Measurements from ENCODE around the gene SERINC3.
A peak's percentile ranks its signal among the peaks of the same experiment; 100 is the strongest.

The SERINC3 gene

DNA sequence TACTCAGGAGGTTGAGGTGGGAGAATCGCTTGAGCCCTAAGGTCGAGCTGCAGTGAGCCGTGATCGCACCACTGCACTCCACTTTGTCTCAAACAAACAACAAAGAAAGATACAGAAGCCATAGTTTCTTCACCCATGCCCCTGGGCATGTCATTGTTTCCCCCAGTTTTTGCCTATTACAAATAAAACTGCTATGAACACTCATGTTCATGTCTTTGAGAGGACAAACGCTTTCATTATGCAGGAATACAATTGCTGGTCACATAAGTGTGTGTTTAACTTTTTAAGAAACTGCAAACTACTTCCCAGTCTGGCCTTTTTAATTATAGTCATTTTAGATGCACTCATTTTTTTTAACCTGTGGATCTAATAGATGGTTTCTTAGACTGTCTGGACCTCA, 58.4 kb downstream of the SERINC3 start:
- no peak for DNase-seq (ENCODE audit: low spot score)

DNA sequence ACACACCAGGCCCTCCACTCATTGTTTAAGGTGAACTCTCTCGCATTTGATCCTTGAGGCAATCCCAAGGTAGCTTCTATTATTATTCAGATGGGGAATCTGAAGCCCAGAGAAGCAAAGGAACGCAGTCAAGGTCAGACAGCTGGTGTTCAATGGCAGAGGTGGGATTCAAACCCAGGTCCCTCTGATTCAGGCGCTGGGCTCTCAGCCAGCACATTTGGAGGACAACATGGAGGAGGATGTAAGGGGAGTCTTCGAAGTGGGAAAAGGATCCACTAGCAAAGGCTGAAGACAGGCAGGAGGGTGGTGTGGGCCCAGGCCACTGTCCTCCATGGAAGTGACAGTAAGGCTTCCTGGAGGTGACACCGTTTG, 60.1 kb downstream of the SERINC3 start:
- DNase-seq (ENCODE audit: low spot score) = no peak

DNA sequence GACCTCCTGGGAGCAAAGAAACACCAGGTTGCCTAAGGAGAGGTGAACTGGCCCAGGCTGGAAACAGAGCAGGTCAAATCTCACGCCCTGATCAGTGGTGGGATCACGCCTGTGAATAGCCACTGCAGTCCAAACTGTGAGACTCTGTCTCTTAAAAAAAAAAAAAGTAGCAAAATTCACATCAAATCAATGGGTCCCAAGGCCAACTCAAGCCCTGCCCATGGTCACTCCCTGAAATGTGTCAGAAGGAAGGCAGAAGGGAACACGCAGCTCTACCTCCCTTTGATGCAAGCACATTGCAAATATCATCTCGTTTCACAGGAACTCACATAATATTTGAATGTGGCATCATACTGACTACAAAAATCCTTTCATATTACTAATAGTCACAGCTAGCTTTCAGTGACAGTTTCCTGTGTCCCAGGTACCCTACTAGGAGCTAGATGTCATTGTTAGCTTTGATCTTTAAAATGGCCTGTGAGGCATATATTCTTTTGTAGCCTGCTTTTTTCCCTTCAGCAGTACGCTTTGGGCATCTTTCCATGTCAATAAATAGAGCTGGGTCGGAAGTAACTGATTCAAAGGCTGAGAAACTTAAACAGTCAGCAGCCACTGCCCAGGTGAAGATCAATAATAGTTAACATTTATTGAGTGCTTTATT, 60.6 kb downstream of the SERINC3 start:
- DNase-seq (ENCODE audit: low spot score) = no peak

DNA sequence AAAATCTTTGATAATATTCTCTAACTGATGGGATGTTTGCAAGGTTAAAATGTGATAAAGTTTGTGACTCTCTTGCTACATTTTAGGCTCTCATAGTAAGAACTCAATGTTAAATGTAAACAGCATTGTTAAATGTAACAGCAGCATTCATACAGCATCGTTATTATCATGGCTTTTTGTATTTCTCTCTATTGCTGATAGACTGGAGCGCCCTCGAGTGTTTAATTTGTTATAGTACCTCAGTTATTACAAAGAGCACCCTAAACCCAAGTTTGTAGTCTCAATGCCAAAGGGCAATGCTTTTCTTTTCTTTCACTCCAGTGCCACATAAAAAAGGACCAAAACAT, 61.1 kb downstream of the SERINC3 start:
- peak; percentile 16 for DNase-seq (ENCODE audit: low spot score)

DNA sequence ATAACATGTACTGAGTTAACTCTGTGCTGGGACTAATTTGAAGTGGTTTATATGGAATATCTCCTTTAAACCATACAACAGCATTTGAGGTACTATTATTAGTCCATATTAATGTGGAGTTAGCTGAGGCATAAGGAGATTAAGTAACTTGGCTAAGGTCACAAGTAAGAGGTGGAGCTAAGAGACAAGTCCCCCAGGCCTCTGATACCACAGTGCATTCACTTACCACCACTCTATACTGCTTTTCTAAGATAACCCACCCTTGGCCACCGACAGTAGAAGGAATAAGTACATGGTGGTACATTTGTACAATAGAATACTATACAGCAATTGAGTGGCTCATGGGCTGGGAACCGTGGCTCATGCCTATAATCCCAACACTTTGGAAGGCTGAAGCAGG, 62.6 kb downstream of the SERINC3 start:
- DNase-seq (ENCODE audit: low spot score) = no peak

DNA sequence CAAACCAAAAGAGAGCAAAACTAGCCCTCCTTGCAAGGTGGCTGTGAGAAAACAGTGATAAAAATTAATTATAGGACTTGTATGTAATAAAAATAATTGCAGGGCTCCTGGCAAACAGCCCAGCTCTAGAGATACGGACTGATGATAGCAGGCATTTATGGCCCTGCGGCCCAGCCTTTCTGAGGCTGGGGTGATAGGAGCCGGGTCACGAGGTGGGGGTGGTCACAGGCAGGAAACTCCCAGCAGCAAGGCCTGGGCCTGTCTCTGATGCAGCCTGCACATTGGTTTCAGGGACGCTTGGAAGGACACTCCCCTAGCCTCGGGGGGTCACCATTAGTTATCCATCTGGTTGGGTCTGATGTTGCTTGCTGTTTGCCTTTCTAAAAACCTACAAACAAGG, 64.9 kb downstream of the SERINC3 start:
- DNase-seq (ENCODE audit: low spot score) = no peak

DNA sequence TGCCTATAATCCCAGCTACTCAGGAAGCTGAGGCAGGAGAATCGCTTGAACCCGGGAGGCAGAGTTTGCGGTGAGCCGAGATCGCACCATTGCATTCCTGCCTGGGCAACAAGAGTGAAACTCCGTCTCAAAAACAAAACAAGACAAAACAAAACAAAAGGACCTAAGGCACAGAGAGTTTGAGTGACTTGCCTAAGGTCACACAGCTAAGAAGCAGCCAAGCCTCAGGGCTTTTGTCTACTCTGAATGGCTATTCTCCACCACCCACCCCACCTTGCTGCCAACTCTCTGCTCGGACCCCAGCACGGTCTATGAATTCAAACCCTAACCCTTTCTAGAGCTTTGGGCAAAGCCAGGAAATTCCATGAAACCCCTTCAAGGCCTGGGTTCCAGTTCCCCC, 65.3 kb downstream of the SERINC3 start:
- DNase-seq (ENCODE audit: low spot score) = no peak

DNA sequence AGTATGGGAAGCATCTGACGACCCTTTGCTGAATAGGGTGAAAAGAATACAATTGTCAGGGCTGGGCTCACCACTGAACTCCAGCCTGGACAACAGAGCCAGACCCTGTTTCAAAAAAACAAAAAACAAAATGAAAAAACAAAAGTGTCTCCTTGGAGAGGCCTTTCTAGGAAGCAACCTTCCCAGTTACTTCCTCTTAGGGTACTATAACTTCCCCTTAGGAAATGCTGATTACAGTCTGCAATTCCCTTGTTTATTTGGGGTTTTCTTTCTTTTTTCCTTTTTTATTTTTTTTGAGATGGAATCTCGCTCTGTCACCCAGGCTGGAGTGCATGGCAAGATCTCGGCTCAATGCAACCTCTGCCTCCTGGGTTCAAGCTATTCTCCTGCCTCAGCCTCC, 66.7 kb downstream of the SERINC3 start:
- no peak for DNase-seq (ENCODE audit: low spot score)

DNA sequence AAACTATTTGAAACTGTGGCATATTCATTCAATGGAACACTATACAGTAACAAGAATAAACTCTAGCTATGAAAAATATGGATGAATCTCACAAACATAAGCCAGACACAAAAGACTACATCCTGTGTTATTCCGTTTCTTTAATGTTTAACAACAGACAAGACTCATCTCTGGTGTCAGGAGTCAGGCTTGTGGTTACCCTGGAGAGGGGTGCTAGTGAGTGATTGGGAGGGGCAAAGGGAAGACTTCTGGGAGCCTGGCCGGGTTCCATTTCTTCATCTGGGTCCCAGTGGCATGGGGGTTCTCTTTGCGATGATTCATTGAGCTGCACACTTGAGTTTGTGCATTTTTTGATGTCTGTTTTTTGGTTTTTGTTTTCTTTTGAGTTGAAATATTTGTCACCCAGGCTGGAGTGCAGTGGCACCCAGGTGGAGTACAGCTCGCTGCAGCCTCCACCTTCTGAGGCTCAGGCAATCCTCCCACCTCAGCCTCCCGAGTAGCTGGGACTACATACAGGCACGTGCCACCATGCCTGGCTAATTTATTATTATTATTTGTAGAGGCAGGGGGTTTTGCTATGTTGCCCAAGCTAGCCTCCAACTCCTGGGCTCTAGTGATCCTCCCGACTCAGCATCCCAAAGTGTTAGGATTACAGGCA, 67.4 kb downstream of the SERINC3 start:
- DNase-seq (ENCODE audit: low spot score) = no peak

DNA sequence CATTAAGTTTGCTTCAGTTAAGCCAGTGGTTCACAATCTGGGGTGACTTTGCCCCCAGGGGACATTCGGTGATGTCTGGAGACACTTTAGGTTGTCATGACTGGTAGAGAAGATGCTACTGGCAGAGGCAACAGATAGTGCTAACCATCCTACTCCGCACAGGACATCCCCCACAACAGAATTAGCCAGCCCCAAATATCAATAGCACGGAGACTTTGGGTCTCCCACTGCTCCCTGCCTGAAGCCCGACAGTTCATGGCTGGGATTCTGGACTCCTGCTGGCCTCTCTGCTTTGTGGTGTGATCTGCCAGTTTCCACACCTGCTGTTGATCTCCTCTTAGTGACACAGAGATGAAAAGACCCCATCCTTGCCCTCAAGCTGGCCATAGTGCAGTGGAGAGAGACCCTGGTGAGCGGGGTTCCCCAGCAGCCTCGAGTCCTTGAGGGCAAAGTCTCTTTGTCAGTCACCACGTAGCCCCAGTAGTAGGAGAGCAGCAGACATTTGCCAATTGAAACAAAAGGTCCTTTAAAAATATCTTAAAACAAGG, 70.9 kb downstream of the SERINC3 start:
- no peak for DNase-seq (ENCODE audit: low spot score)

DNA sequence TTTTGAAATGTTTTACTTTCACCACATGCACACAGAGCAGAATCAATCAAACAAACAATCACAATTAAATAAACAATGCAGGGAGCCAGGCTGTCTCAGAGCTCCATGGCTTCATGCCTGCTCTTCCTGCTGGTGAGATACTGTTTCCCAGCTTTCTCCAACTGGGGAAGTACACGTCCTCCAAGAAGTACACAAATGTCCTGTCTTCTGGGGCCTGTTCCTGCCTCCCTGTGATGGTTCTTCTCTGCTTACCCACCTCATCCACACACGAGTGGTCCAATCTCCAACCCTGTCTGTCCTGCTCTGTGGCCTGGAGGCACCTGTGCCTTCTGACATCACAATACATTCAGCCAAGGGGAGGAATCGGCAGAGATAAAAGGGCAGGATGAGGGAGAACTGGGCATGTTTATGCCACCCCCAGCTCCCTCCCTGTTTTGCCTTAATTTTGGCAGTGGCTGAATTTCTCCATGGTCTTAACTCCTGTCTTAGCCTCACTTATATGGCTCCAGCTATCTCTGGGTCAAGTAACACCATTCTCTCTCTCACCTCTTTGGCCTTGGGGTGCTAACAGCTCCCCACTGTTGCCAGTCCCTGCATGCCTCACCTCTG, 71.5 kb downstream of the SERINC3 start:
- no peak for DNase-seq (ENCODE audit: low spot score)

DNA sequence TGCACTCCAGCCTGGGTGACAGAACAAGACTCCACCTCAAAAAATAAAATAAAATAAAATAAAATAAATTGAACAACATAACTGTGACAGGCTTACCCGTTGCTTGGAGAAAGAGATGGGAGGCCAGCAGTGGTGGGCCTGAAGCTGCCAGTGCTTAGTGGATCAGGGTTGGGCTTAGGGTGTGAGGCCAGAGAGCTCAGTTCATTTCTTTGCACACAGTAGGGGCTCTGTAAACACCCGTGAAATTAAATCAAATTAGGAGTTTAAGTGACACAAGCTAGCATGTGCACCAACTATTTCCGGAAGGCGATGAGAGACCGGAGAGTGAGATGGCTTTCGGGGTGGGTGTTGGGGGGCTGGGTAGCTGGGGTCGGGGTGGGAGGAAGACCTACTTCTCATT, 72.0 kb downstream of the SERINC3 start:
- no peak for DNase-seq (ENCODE audit: low spot score)

DNA sequence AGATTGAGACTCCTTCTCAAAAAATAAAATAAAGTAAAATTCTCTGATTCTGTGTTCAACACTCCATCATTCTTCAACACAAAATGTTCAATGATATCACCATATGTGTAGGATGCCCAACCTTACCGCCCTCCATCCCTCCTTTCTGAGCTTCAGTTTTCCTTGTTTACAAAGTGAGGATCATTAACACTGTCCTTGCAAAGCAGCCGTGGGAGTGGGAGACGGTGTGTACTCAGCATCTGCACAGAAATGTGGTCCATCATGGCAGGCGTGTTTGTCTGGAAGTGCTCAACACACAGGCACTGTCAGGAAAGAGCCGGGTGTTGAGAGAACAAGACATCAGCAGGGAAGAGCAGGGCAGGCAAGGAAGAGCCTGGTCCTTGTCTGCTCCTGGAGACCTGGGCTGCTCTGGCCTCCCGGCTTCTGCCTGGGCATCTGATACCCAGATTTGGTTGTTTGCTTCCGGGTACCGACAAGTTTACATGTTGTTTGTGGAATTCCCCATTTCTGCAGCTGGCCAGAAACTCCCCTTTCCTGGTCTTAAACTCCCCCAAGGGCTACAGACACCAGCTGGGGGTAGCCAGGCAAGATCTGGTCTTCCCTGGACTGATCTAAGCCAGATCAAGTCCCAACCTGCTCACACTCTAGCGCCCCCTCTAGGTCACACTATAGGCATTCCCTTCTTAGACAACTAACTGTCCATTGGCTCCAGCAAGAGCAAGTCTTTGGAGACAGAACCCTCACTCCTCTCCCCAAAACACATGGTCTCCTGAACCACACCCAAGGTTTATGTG, 72.9 kb downstream of the SERINC3 start:
- no peak for DNase-seq (ENCODE audit: low spot score)

DNA sequence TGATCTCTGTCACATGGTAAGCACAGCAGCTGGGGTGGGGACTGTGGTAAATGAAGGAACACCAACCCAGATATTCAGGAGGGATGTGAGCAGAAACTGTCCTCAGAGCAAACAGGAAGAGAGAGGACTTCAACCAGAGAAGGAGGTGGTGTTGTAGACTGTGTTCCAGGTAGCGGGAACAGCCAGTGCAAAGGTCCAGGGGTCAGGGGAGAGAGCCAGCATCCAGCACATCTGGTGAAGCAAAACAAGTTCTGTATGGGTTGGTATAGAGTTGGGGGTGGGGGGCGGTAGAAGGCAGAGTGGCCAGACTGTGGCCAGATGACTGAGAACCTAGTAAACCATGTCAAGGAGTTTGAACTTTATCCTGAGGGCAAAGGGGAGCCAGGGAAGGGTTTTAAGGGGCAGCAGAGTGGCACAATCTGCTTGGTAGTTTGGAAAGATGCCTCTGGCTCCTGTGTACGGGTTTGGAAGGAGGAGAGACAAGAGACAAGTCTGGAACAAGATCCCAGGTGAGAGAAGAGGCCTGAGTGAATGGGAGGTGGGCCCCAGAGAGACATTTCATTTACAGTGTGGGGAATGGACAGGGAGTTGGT, 73.9 kb downstream of the SERINC3 start:
- DNase-seq (ENCODE audit: low spot score) = no peak
